Astrocyte (in vitro differentiated cells and primary cell): ENCODE measurements around the gene CSTF2T. TPM values are rescaled to one million over a fixed set of nuclear protein-coding genes. Genes with fewer than 3 reads are reported as not detected.
"Not testable (repeated sequence)": the region's sequence is repeated elsewhere in the genome, so short reads cannot be mapped to it uniquely, and the experiment has no call there.

Source experiments
- DNase-seq: peaks from one replicate; pipeline ENCODE4 v3.0.0-alpha.2; 2010; ENCODE audit warnings: low read depth
- FAIRE-seq: peaks from 2 replicates; lab custom pipeline; 2011; peaks lifted over from hg19 to GRCh38; lab: Jason Lieb, UNC
- H2AFZ ChIP-seq: 2 replicates; pipeline ENCODE4 v1.6.0; 2012; ENCODE audit warnings: low read depth, low read length, inconsistent platforms
- H3K27ac ChIP-seq: 2 replicates; pipeline ENCODE4 v1.5.1; 2011; ENCODE audit warnings: low read depth, low read length, inconsistent platforms
- H3K27me3 ChIP-seq: 2 replicates; pipeline ENCODE4 v1.6.0; 2011; ENCODE audit warnings: low read length, inconsistent platforms; ENCODE audit not compliant: insufficient read depth
- H3K36me3 ChIP-seq: 2 replicates; pipeline ENCODE4 v1.5.1; 2011; ENCODE audit warnings: low read length, inconsistent platforms; ENCODE audit not compliant: insufficient read depth
- H3K4me1 ChIP-seq: 2 replicates; pipeline ENCODE4 v1.5.1; 2011; ENCODE audit warnings: low read length, inconsistent platforms; ENCODE audit not compliant: insufficient read depth
- H3K4me2 ChIP-seq: 2 replicates; pipeline ENCODE4 v1.6.0; 2012; ENCODE audit warnings: low read length, inconsistent platforms
- H3K4me3 ChIP-seq: 2 replicates; pipeline ENCODE4 v1.5.1; 2011; ENCODE audit warnings: low read depth, mild to moderate bottlenecking, low read length, inconsistent platforms; ENCODE audit not compliant: insufficient read depth
- H3K79me2 ChIP-seq: 2 replicates; pipeline ENCODE4 v1.6.0; 2012; ENCODE audit warnings: mild to moderate bottlenecking, low read length, inconsistent platforms; ENCODE audit not compliant: insufficient read depth
- H3K9ac ChIP-seq: 2 replicates; pipeline ENCODE4 v1.6.0; 2012; ENCODE audit warnings: mild to moderate bottlenecking, low read length, inconsistent platforms
- H3K9me3 ChIP-seq: 2 replicates; pipeline ENCODE4 v1.5.1; 2012; ENCODE audit warnings: low read depth, mild to moderate bottlenecking, low read length, inconsistent platforms; ENCODE audit not compliant: insufficient read depth
- H4K20me1 ChIP-seq: 2 replicates; pipeline ENCODE4 v1.6.0; 2012; ENCODE audit warnings: low read length, inconsistent platforms; ENCODE audit not compliant: insufficient read depth
- H3K27ac Mint-ChIP-seq: one replicate; pipeline ENCODE4 v1.8.0; 2021; ENCODE audit warnings: mild to moderate bottlenecking, mixed read lengths; ENCODE audit not compliant: unreplicated experiment
- H3K27me3 Mint-ChIP-seq: one replicate; pipeline ENCODE4 v1.8.0; 2021; ENCODE audit warnings: low read depth, mixed read lengths; ENCODE audit not compliant: unreplicated experiment
- H3K36me3 Mint-ChIP-seq: one replicate; pipeline ENCODE4 v1.8.0; 2021; ENCODE audit warnings: low read depth, mixed read lengths; ENCODE audit not compliant: unreplicated experiment
- H3K4me1 Mint-ChIP-seq: one replicate; pipeline ENCODE4 v1.8.0; 2021; ENCODE audit warnings: low read depth, mixed read lengths; ENCODE audit not compliant: unreplicated experiment
- H3K4me3 Mint-ChIP-seq: one replicate; pipeline ENCODE4 v1.8.0; 2021; ENCODE audit warnings: mild to moderate bottlenecking, moderate library complexity, mixed read lengths; ENCODE audit not compliant: unreplicated experiment
- H3K9me3 Mint-ChIP-seq: one replicate; pipeline ENCODE4 v1.8.0; 2021; ENCODE audit warnings: mild to moderate bottlenecking, mixed read lengths; ENCODE audit not compliant: unreplicated experiment
- EZH2 ChIP-seq: IDR thresholded peaks from 2 replicates; pipeline ENCODE4 v1.6.1; 2012; ENCODE audit warnings: mild to moderate bottlenecking, low read length, inconsistent platforms; ENCODE audit not compliant: insufficient read depth
- total RNA-seq: library from RNA; stranded (reverse); gene quantifications from 2 replicates; pipeline ENCODE4 v1.2.1, GENCODE V29; 2021
- TF ChIP-seq, protein P1 (sequence below): IDR thresholded peaks from 2 replicates; pipeline ENCODE4 v1.5.1; 2011; ENCODE audit warnings: low read depth, mild to moderate bottlenecking, inconsistent platforms, low read length, moderate library complexity; ENCODE audit not compliant: insufficient read depth

CSTF2T gene
- total RNA-seq, 1 donor from 2014 or later: 22.9 TPM

DNA sequence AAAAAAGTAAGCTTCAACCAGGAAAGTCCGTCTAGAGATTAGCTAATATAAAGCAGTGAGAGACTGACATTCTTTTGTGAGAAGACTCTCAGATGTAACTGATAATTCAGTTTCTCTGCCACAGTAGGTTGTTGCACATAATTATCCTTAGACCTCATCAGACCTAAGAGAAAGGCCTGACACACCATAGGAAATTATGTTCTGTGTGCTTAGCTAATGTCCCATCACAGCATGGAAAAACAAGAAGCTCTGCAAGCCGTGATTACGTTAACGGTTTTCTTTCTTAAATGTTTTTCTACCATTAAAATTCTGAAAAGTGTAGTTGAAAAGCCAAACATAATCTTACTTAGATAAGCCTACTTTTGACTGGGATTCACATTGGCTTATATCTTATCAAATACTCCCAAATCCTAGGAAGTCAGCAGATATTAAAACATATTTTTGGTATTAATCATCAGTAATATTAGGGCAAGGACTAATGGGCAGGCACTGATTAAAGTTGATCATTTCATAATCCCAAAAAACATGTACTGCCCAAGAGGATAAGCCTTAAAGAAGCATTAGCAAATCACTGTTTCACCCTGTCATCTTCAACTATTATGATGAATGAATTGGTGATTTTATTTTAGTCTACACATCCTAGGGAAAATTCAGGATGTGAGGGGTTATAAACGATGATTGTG is 5.2 kb downstream of the CSTF2T start:
- TF ChIP-seq, protein P1, sequence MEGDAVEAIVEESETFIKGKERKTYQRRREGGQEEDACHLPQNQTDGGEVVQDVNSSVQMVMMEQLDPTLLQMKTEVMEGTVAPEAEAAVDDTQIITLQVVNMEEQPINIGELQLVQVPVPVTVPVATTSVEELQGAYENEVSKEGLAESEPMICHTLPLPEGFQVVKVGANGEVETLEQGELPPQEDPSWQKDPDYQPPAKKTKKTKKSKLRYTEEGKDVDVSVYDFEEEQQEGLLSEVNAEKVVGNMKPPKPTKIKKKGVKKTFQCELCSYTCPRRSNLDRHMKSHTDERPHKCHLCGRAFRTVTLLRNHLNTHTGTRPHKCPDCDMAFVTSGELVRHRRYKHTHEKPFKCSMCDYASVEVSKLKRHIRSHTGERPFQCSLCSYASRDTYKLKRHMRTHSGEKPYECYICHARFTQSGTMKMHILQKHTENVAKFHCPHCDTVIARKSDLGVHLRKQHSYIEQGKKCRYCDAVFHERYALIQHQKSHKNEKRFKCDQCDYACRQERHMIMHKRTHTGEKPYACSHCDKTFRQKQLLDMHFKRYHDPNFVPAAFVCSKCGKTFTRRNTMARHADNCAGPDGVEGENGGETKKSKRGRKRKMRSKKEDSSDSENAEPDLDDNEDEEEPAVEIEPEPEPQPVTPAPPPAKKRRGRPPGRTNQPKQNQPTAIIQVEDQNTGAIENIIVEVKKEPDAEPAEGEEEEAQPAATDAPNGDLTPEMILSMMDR: no peak
- no peak for TF ChIP-seq EZH2
- Histone ChIP-seq H3K4me1 (peaks cover 14% of the 10 kb centered on the region), H3K4me2 (no peak overlapping the region), H3K79me2 (peaks cover 29% of the 10 kb centered on the region), H3K27me3 (no peaks in the 10 kb centered on the region), H4K20me1 (peaks cover 20% of the 10 kb centered on the region), H2AFZ (no peak overlapping the region), H3K4me3 (no peak overlapping the region), H3K9me3 (no peaks in the 10 kb centered on the region), H3K9ac (no peak overlapping the region), H3K27ac (no peak overlapping the region), H3K36me3 (no peaks in the 10 kb centered on the region)
- H3K9me3 Mint-ChIP-seq: peaks cover 2% of the 10 kb centered on the region
- DNase-seq (no peak), FAIRE-seq (no peak)
- no peak overlapping the region for H3K27ac Mint-ChIP-seq
- H3K4me1 Mint-ChIP-seq: peaks cover 20% of the 10 kb centered on the region
- peaks cover 2% of the 10 kb centered on the region for H3K36me3 Mint-ChIP-seq
- H3K27me3 Mint-ChIP-seq: no peaks in the 10 kb centered on the region
- H3K4me3 Mint-ChIP-seq: no peak overlapping the region

DNA sequence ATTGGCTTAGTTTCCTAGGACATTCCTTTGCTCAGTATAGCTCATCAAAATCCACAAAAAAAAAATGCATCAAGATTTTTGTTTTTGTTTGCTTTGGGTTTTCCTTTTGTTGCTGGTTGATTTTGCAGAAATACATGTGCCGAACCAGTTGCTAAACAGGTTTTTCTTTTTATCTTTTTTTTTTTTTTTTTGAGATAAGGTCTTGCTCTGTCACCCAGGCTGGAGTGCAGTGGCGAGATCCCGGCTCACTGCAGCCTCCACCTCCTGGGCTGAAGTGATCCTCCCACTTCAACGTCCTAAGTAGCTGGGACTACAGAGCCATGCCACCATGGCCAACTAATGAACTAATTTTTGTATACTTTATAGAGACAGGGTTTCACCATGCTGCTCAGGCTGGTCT is 8.3 kb downstream of the CSTF2T start:
- no peak overlapping the region for H3K4me3 Mint-ChIP-seq
- no peaks in the 10 kb centered on the region for H3K36me3 Mint-ChIP-seq
- H3K4me1 ChIP-seq: no peaks in the 10 kb centered on the region
- DNase-seq (no peak), FAIRE-seq (no peak)
- H3K9ac ChIP-seq: no peak overlapping the region
- TF ChIP-seq EZH2: no peak
- TF ChIP-seq, protein P1: no peak
- no peak overlapping the region for H3K4me2 ChIP-seq
- H3K36me3 ChIP-seq: no peaks in the 10 kb centered on the region
- no peaks in the 10 kb centered on the region for H3K27me3 Mint-ChIP-seq
- H3K27ac Mint-ChIP-seq: no peak overlapping the region
- H2AFZ ChIP-seq: no peak overlapping the region
- H3K27ac ChIP-seq: no peak overlapping the region
- no peaks in the 10 kb centered on the region for H3K9me3 ChIP-seq
- peaks cover 3% of the 10 kb centered on the region for H3K4me1 Mint-ChIP-seq
- no peaks in the 10 kb centered on the region for H4K20me1 ChIP-seq
- H3K9me3 Mint-ChIP-seq: peaks cover 2% of the 10 kb centered on the region
- H3K4me3 ChIP-seq: no peak overlapping the region
- H3K79me2 ChIP-seq: no peaks in the 10 kb centered on the region
- no peaks in the 10 kb centered on the region for H3K27me3 ChIP-seq

DNA sequence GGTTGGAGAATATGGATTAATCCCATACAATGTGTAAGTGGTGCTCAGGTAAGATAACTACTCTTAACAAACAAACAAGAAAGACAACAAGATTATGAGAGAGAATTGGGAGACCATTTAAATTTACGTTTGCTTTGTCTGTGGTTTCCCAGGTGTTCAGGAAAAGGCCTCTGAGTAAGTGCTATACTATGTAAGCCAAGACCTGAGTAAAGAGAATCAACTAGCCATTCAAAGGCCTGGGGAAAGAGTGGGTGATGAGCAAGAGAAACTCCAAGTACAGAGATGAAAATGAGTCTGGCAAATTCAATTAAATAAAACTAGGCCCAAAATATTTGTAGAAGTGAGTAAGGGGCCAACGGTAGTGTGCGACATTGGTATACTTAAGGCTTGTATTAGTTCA is 9.9 kb downstream of the CSTF2T start:
- H3K4me3 Mint-ChIP-seq: no peak overlapping the region
- Histone ChIP-seq H3K4me3 (no peak overlapping the region), H2AFZ (no peak overlapping the region), H3K4me2 (no peak overlapping the region), H3K27me3 (no peaks in the 10 kb centered on the region), H3K27ac (no peak overlapping the region), H3K9ac (no peak overlapping the region), H3K9me3 (no peaks in the 10 kb centered on the region), H3K4me1 (no peaks in the 10 kb centered on the region), H3K79me2 (no peaks in the 10 kb centered on the region), H4K20me1 (no peaks in the 10 kb centered on the region), H3K36me3 (no peaks in the 10 kb centered on the region)
- FAIRE-seq: no peak
- TF ChIP-seq, protein P1: no peak
- TF ChIP-seq EZH2: no peak
- no peak overlapping the region for H3K27ac Mint-ChIP-seq
- no peak for DNase-seq
- H3K36me3 Mint-ChIP-seq: no peaks in the 10 kb centered on the region
- H3K27me3 Mint-ChIP-seq: no peaks in the 10 kb centered on the region
- H3K4me1 Mint-ChIP-seq: no peaks in the 10 kb centered on the region
- H3K9me3 Mint-ChIP-seq: peaks cover 2% of the 10 kb centered on the region

DNA sequence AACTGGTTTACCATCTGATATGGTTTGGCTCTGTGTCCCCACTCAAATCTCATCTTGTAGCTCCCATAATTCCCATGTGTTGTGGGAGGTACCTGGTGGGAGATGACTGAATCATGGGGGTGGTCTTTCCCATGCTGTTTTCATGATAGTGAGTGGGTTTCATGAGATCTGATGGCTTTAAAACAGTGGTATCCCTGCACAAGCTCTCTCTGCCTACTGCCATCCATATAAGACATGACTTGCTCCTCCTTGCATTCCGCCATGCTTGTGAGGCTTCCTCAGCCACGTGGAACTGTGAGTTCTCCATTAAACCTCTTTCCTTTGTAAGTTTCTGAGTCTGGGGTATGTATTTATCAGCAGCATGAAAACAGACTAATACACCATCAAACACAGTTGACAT is 10.6 kb downstream of the CSTF2T start:
- H3K27ac Mint-ChIP-seq, H3K9ac ChIP-seq, H3K4me3 ChIP-seq, H4K20me1 ChIP-seq, H3K27ac ChIP-seq, FAIRE-seq, H3K4me3 Mint-ChIP-seq, H3K79me2 ChIP-seq, H3K4me2 ChIP-seq, H3K4me1 ChIP-seq, H3K9me3 Mint-ChIP-seq, H3K9me3 ChIP-seq, H3K4me1 Mint-ChIP-seq, H3K36me3 ChIP-seq, H3K27me3 Mint-ChIP-seq, H2AFZ ChIP-seq, H3K27me3 ChIP-seq, H3K36me3 Mint-ChIP-seq, DNase-seq: not testable (repeated sequence)
